RWPE2 (cell line): Measurements from ENCODE around the gene SEC16B.

Experiments
- ATAC-seq: fragments of 200-7000 bp; cut with Tn5 transposase; 3 replicates; pipeline ENCODE4 v1.9.1; 2021; ENCODE audit warnings: low read depth
- DNase-seq: peaks from one replicate; pipeline ENCODE4 v3.0.0-alpha.2; 2020; ENCODE audit warnings: low spot score
- H3K27ac ChIP-seq: fragments of 450-650 bp; 2 replicates; pipeline ENCODE4 v1.5.1; 2017; ENCODE audit warnings: mild to moderate bottlenecking; ENCODE audit not compliant: poor library complexity, severe bottlenecking
- H3K27me3 ChIP-seq: fragments of 250-450 bp; sonication (Bioruptor Pico); 2 replicates; pipeline ENCODE4 v1.5.1; 2021; ENCODE audit warnings: mild to moderate bottlenecking, moderate library complexity; ENCODE audit not compliant: insufficient read depth, poor library complexity, severe bottlenecking
- H3K36me3 ChIP-seq: fragments of 250-450 bp; sonication (Bioruptor Pico); 2 replicates; pipeline ENCODE4 v1.5.1; 2020; ENCODE audit warnings: low read depth, mild to moderate bottlenecking, moderate library complexity
- H3K4me1 ChIP-seq: fragments of 250-450 bp; sonication (Bioruptor Pico); 2 replicates; pipeline ENCODE4 v1.5.1; 2021; ENCODE audit warnings: mild to moderate bottlenecking, moderate library complexity; ENCODE audit not compliant: insufficient read depth, poor library complexity, severe bottlenecking
- H3K4me3 ChIP-seq: fragments of 250-450 bp; sonication (Bioruptor Pico); 2 replicates; pipeline ENCODE4 v1.5.1; 2021; ENCODE audit warnings: mild to moderate bottlenecking, moderate library complexity; ENCODE audit not compliant: severe bottlenecking
- H3K9me3 ChIP-seq: fragments of 250-450 bp; sonication (Bioruptor Pico); 2 replicates; pipeline ENCODE4 v1.5.1; 2021; ENCODE audit warnings: mild to moderate bottlenecking, moderate library complexity; ENCODE audit not compliant: severe bottlenecking
- TF ChIP-seq, protein P1 (sequence below): fragments of 450-650 bp; IDR thresholded peaks from one replicate; pipeline ENCODE4 v1.5.1; 2017; ENCODE audit warnings: mild to moderate bottlenecking, moderate library complexity; ENCODE audit not compliant: poor library complexity, severe bottlenecking

The SEC16B gene, protein sequence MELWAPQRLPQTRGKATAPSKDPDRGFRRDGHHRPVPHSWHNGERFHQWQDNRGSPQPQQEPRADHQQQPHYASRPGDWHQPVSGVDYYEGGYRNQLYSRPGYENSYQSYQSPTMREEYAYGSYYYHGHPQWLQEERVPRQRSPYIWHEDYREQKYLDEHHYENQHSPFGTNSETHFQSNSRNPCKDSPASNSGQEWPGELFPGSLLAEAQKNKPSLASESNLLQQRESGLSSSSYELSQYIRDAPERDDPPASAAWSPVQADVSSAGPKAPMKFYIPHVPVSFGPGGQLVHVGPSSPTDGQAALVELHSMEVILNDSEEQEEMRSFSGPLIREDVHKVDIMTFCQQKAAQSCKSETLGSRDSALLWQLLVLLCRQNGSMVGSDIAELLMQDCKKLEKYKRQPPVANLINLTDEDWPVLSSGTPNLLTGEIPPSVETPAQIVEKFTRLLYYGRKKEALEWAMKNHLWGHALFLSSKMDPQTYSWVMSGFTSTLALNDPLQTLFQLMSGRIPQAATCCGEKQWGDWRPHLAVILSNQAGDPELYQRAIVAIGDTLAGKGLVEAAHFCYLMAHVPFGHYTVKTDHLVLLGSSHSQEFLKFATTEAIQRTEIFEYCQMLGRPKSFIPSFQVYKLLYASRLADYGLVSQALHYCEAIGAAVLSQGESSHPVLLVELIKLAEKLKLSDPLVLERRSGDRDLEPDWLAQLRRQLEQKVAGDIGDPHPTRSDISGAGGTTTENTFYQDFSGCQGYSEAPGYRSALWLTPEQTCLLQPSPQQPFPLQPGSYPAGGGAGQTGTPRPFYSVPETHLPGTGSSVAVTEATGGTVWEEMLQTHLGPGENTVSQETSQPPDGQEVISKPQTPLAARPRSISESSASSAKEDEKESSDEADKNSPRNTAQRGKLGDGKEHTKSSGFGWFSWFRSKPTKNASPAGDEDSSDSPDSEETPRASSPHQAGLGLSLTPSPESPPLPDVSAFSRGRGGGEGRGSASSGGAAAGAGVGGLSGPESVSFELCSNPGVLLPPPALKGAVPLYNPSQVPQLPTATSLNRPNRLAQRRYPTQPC

DNA sequence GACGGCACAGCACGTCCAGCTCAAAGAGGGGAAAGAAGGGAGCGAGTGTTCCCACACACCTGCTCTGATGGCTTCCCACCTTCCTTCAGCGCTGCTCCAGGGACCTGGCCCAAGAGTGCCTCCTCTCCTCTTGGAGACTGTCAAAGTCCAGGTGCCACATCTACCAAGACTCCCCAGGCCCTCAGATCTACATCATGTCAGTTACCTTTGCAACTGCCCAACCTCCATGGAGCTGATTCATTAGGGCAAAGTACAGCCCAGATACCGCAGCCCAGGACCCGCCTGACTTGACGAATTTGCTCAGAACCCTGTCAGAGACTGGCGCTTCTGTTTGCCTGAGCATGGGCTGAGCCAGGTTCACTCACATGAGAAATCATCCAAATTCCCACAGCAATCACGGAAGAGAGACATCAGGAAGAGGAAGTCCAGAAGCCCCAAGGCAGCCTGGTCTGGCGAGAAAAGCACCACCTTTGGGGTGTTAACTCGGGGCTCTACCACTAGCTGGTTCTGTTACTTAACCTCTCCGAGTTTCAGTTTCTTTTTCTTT lies at the start of gene SEC16B:
SEC16B (minus strand) TSS at position 234 of the 547 bp plus-strand sequence. CDS start 2,077 bp downstream, outside the sequence.
- ATAC-seq = no peak
- Histone ChIP-seq H3K27ac (no peak within 1 kb of the TSS), H3K4me3 (no peak within 1 kb of the TSS)

DNA sequence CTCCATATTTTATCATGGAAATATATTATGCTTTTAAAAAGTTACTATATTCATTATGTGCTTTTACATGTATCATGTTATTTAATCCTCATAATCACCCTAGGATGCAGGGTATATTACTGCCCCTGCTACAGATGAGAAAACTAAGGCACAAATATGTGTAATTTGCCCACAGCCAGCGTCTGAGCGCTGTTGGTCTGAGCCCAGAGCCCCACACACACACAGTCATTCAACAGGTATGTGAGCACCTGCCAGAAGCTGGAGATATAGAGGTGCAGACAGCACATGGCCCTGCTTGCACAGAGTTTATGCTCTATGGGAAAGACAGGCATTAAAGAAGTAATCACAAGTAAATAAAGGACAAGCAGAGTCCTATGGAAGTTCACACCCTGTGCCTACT lies 49.8 kb upstream of the SEC16B start:
- Histone ChIP-seq H3K4me3 (no peak overlapping the region), H3K36me3 (no peaks in the 10 kb centered on the region), H3K4me1 (no peaks in the 10 kb centered on the region), H3K27me3 (no peaks in the 10 kb centered on the region), H3K9me3 (no peaks in the 10 kb centered on the region), H3K27ac (no peak overlapping the region)
- ATAC-seq (peak; percentile 61; the same call in 1 of the 3 replicates), DNase-seq (no peak)
- TF ChIP-seq, protein P1, sequence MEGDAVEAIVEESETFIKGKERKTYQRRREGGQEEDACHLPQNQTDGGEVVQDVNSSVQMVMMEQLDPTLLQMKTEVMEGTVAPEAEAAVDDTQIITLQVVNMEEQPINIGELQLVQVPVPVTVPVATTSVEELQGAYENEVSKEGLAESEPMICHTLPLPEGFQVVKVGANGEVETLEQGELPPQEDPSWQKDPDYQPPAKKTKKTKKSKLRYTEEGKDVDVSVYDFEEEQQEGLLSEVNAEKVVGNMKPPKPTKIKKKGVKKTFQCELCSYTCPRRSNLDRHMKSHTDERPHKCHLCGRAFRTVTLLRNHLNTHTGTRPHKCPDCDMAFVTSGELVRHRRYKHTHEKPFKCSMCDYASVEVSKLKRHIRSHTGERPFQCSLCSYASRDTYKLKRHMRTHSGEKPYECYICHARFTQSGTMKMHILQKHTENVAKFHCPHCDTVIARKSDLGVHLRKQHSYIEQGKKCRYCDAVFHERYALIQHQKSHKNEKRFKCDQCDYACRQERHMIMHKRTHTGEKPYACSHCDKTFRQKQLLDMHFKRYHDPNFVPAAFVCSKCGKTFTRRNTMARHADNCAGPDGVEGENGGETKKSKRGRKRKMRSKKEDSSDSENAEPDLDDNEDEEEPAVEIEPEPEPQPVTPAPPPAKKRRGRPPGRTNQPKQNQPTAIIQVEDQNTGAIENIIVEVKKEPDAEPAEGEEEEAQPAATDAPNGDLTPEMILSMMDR = no peak

More for the DNA sequence above, at the start of gene SEC16B:
- DNase-seq = no peak
- H3K27me3 ChIP-seq = no peaks in the 10 kb centered on the region
- H3K36me3 ChIP-seq = no peaks in the 10 kb centered on the region
- TF ChIP-seq, protein P1 = no peak
- no peaks in the 10 kb centered on the region for H3K4me1 ChIP-seq
- H3K9me3 ChIP-seq = no peaks in the 10 kb centered on the region

DNA sequence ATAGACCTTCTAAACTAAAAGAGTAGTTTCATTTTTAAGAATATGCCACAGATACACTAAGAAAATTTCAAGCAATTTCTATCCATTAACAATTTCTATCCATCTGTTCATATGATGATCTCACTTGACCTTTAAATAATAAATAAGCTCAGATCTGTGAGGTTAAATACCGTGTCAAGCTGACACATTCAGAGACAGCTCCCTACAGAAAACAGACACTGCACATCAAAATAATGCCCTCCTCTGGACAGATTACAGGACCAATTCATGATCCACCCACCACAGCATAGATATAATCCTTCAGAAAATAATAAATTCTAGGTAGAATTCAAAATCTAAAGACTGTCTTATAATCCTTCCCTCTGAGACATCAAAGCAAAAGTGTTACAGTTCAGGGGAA lies 49.4 kb upstream of the SEC16B start:
- Histone ChIP-seq H3K27me3 (no peaks in the 10 kb centered on the region), H3K36me3 (no peaks in the 10 kb centered on the region), H3K4me1 (no peaks in the 10 kb centered on the region), H3K4me3 (no peak overlapping the region), H3K9me3 (no peaks in the 10 kb centered on the region), H3K27ac (no peak overlapping the region)
- no peak for DNase-seq
- TF ChIP-seq, protein P1 = no peak
- ATAC-seq = no peak

DNA sequence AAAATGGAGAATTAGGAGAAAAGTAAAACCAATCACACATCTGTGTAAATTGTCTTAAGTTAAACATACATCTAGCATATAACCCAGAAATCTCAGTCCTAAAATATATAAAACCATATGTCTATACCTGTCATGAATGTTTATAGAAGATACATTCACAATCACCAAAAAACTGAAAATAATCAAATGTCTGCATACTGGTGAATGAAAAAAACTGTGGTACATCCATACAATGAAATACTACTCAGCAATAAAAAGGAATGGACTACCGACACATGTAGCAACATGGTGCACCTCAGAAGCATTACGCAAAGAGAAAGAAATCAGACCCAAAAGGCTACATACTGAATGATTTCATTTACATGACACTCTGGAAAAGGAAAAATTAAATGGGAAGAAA lies 47.7 kb upstream of the SEC16B start:
- Histone ChIP-seq H3K27ac (no peak overlapping the region), H3K4me3 (no peak overlapping the region), H3K36me3 (no peaks in the 10 kb centered on the region), H3K9me3 (no peaks in the 10 kb centered on the region), H3K27me3 (no peaks in the 10 kb centered on the region), H3K4me1 (no peaks in the 10 kb centered on the region)
- DNase-seq (no peak), ATAC-seq (no peak)
- TF ChIP-seq, protein P1 = no peak
